A549 (cell line): ENCODE results near the gene SHISA6. TPM values are rescaled to one million over a fixed set of nuclear protein-coding genes. Genes with fewer than 3 reads are reported as not detected.

Experiments used
- ATAC-seq, 2 experiments: fragments of 200-7000 bp in 1 of 2; fragments of >200 bp in 1 of 2; cut with Nextera tagmentation in 1 of 2; cut with Tn5 transposase in 1 of 2; 3 replicates each; pipeline versions ENCODE4 v1.8.0 to v1.9.1; 2018 to 2020; ENCODE audit warnings: mild to moderate bottlenecking in 1 of 2, moderate library complexity in 1 of 2
- CTCF ChIA-PET: fragments of 300-600 bp; sonication (Branson Sonifier 250); formaldehyde crosslinking; extraction: SDS; loops from one replicate; lab custom pipeline; 2021; ENCODE audit warnings: antibody characterized with exemption, inconsistent platforms; lab: Yijun Ruan, JAX
- POLR2A ChIA-PET: fragments of 350-600 bp; formaldehyde crosslinking; extraction: SDS; loops from one replicate; lab custom pipeline; 2021; ENCODE audit warnings: antibody characterized with exemption, inconsistent platforms; lab: Yijun Ruan, JAX
- DNase-seq, 2 experiments: peaks; one replicate each; pipeline versions ENCODE4 v3.0.0 to v3.0.0-alpha.2; 2011 to 2016; ENCODE audit warnings: low read depth in 1 of 2, low spot score in 1 of 2
- FAIRE-seq: peaks from 2 replicates; lab custom pipeline; 2011; peaks lifted over from hg19 to GRCh38; lab: Jason Lieb, UNC
- H3K27ac ChIP-seq, 2 experiments: fragments of >200 bp; sonication (Bioruptor Twin); formaldehyde crosslinking; 3 replicates each; pipeline ENCODE4 v1.5.1; 2016 to 2017
- H3K4me1 ChIP-seq: fragments of >200 bp; sonication (Bioruptor Twin); formaldehyde crosslinking; 3 replicates; pipeline ENCODE4 v1.6.1; 2016
- H3K4me2 ChIP-seq: fragments of >200 bp; sonication (Bioruptor Twin); formaldehyde crosslinking; 3 replicates; pipeline ENCODE4 v1.6.1; 2016
- H3K4me3 ChIP-seq: fragments of >200 bp; sonication (Bioruptor Twin); formaldehyde crosslinking; 3 replicates; pipeline ENCODE4 v1.5.1; 2016
- H3K9me3 ChIP-seq: fragments of >200 bp; sonication (Bioruptor Twin); formaldehyde crosslinking; 3 replicates; pipeline ENCODE4 v1.6.1; 2016
- BCL3 ChIP-seq: fragments of >200 bp; sonication (Bioruptor Twin); formaldehyde crosslinking; IDR thresholded peaks from 3 replicates; pipeline ENCODE4 v1.6.1; 2016
- CBX8 ChIP-seq: fragments of 200-600 bp; sonication (generic); IDR thresholded peaks from 2 replicates; pipeline ENCODE4 v1.6.1; 2016
- CHD2 ChIP-seq: fragments of 150-350 bp; IDR thresholded peaks from 2 replicates; pipeline ENCODE4 v1.6.1; 2014; ENCODE audit warnings: low read length; ENCODE audit not compliant: partially characterized antibody
- CHD4 ChIP-seq: fragments of 200-600 bp; sonication (generic); IDR thresholded peaks from 2 replicates; pipeline ENCODE4 v1.6.1; 2016; ENCODE audit warnings: antibody characterized with exemption, mild to moderate bottlenecking, borderline replicate concordance
- E2F6 ChIP-seq: IDR thresholded peaks from 2 replicates; pipeline ENCODE4 v1.6.1; 2012; ENCODE audit warnings: low read depth, borderline replicate concordance
- EHMT2 ChIP-seq: fragments of 200-600 bp; sonication (generic); IDR thresholded peaks from 2 replicates; pipeline ENCODE4 v1.6.1; 2016; ENCODE audit warnings: antibody characterized with exemption, low read depth, mild to moderate bottlenecking, moderate library complexity
- ELK1 ChIP-seq: fragments of 150-350 bp; IDR thresholded peaks from 2 replicates; pipeline ENCODE4 v1.6.1; 2014; ENCODE audit warnings: low read depth, mild to moderate bottlenecking, low read length
- FOSB ChIP-seq: fragments of 250-450 bp; sonication (Bioruptor Pico); IDR thresholded peaks from 2 replicates; pipeline ENCODE4 v1.5.0; 2020; ENCODE audit warnings: mild to moderate bottlenecking, moderate library complexity
- FOXS1 ChIP-seq: fragments of 250-450 bp; sonication (Bioruptor Pico); IDR thresholded peaks from 2 replicates; pipeline ENCODE4 v1.5.0; 2020; ENCODE audit warnings: mild to moderate bottlenecking, moderate library complexity
- HEYL ChIP-seq: fragments of 250-450 bp; sonication (Bioruptor Pico); IDR thresholded peaks from 2 replicates; pipeline ENCODE4 v1.8.0; 2021; ENCODE audit warnings: mild to moderate bottlenecking, moderate library complexity
- HMGXB4 ChIP-seq: fragments of 250-450 bp; sonication (Bioruptor Pico); IDR thresholded peaks from 2 replicates; pipeline ENCODE4 v1.5.0; 2021; ENCODE audit warnings: mild to moderate bottlenecking, moderate library complexity, borderline replicate concordance
- HOXB5 ChIP-seq: fragments of 250-450 bp; sonication (Bioruptor Pico); IDR thresholded peaks from 2 replicates; pipeline ENCODE4 v1.5.0; 2020; ENCODE audit warnings: mild to moderate bottlenecking, moderate library complexity
- JUNB ChIP-seq: fragments of >200 bp; sonication (Bioruptor Twin); formaldehyde crosslinking; IDR thresholded peaks from 2 replicates; pipeline ENCODE4 v1.6.1; 2016
- MAFK ChIP-seq: fragments of 450-650 bp; IDR thresholded peaks from 2 replicates; pipeline ENCODE4 v1.6.1; 2014; ENCODE audit not compliant: partially characterized antibody
- MYC ChIP-seq: IDR thresholded peaks from 2 replicates; pipeline ENCODE4 v1.6.1; 2012; ENCODE audit warnings: mild to moderate bottlenecking, inconsistent platforms, low read length, improper control_type of control experiment, borderline replicate concordance
- NFE2L2 ChIP-seq: fragments of 150-350 bp; conservative IDR thresholded peaks from 2 replicates; pipeline ENCODE4 v1.6.1; 2014; ENCODE audit warnings: low read length
- NPAS2 ChIP-seq: fragments of 250-450 bp; sonication (Bioruptor Pico); IDR thresholded peaks from 2 replicates; pipeline ENCODE4 v1.8.0; 2022; ENCODE audit warnings: mild to moderate bottlenecking, moderate library complexity, borderline replicate concordance
- NR3C1 ChIP-seq: fragments of >200 bp; sonication (Bioruptor Twin); formaldehyde crosslinking; IDR thresholded peaks from 3 replicates; pipeline ENCODE4 v1.6.1; 2017
- PBX3 ChIP-seq: IDR thresholded peaks from 2 replicates; pipeline ENCODE4 v1.6.1; 2012
- RARB ChIP-seq: fragments of 250-450 bp; sonication (Bioruptor Pico); IDR thresholded peaks from 2 replicates; pipeline ENCODE4 v1.8.0; 2021; ENCODE audit warnings: mild to moderate bottlenecking, moderate library complexity
- RCOR1 ChIP-seq: fragments of 150-350 bp; IDR thresholded peaks from 2 replicates; pipeline ENCODE4 v1.6.1; 2014; ENCODE audit warnings: antibody characterized with exemption, low read length, low read depth
- RFX5 ChIP-seq: fragments of 450-650 bp; IDR thresholded peaks from 2 replicates; pipeline ENCODE4 v1.7.1; 2014; ENCODE audit warnings: antibody characterized with exemption, mild to moderate bottlenecking, moderate library complexity
- SMC3 ChIP-seq: fragments of >200 bp; sonication (Bioruptor Twin); formaldehyde crosslinking; IDR thresholded peaks from 3 replicates; pipeline ENCODE4 v1.6.1; 2018; ENCODE audit warnings: inconsistent platforms
- TFCP2L1 ChIP-seq: fragments of 250-450 bp; sonication (Bioruptor Pico); IDR thresholded peaks from 2 replicates; pipeline ENCODE4 v1.5.0; 2021; ENCODE audit warnings: mild to moderate bottlenecking
- ZC3H11A ChIP-seq: fragments of 450-650 bp; IDR thresholded peaks from 2 replicates; pipeline ENCODE4 v1.6.1; 2014; ENCODE audit warnings: antibody characterized with exemption, mild to moderate bottlenecking
- WGBS: methylation state at CpG from one replicate; pipeline ENCODE4 v1.1.6; 2017; ENCODE audit errors: missing lambda C conversion rate; 5-methylcytosine and 5-hydroxymethylcytosine counted together
- polyA plus RNA-seq, 4 experiments: library from polyadenylated mRNA; depleted of rRNA in 3 of 4; stranded (reverse); fragments of >200 nt; fragmentation: RNase III in 1 of 4; extraction: RNeasy Plus Mini Kit Qiagen cat#74134 plus additional on column Dnase treatment in 1 of 4; gene quantifications; 2 replicates in 3 of 4; 3 replicates in 1 of 4; pipeline ENCODE4 v1.2.3, GENCODE V29; 2011 to 2017

The SHISA6 gene
- polyA plus RNA-seq, 2 of the 4 experiments (the other 2 are of a cell fraction), result not detected

GRCh38 chr17:11342138-11342537 lies 101.1 kb downstream of the SHISA6 start (continued):
- no peak for TF ChIP-seq ELK1

- Histone ChIP-seq H3K9me3 (peaks cover 8% of the 10 kb centered on the region; the same call in 2 of the 3 replicates), H3K27ac (no peak overlapping the region), H3K4me3 (no peak overlapping the region), H3K4me1 (no peaks in the 10 kb centered on the region), H3K4me2 (no peak overlapping the region)
- TF ChIP-seq RCOR1 (no peak), MYC (no peak), HEYL (CRISPR knock-in tag) (no peak), HMGXB4 (CRISPR knock-in tag) (no peak), SMC3 (no peak), MAFK (no peak), BCL3 (no peak), E2F6 (no peak), NFE2L2 (no peak), NPAS2 (CRISPR knock-in tag) (no peak), FOXS1 (CRISPR knock-in tag) (no peak), RFX5 (no peak), RARB (CRISPR knock-in tag) (no peak), TFCP2L1 (no peak), NR3C1 (no peak), PBX3 (no peak), CHD4 (no peak)
- ATAC-seq (no peak), FAIRE-seq (no peak), DNase-seq (no peak)
- 0% methylated on average over 3 of the region's 3 CpGs for WGBS
- ChIA-PET POLR2A (no interaction called here), CTCF (no interaction called here)
Measured at GRCh38 chr17:11349106-11349505, 108.1 kb downstream of the SHISA6 start.

GRCh38 chr17:11351479-11351878 lies 110.5 kb downstream of the SHISA6 start:
- Histone ChIP-seq H3K4me2 (no peak overlapping the region), H3K4me1 (no peaks in the 10 kb centered on the region), H3K9me3 (peaks cover 8% of the 10 kb centered on the region; the same call in 2 of the 3 replicates), H3K27ac (no peak overlapping the region), H3K4me3 (no peak overlapping the region)
- ChIA-PET POLR2A (no interaction called here), CTCF (no interaction called here)
- ATAC-seq, result no peak
- no peak for FAIRE-seq
- TF ChIP-seq EHMT2 (no peak), CBX8 (no peak), RFX5 (no peak), HOXB5 (no peak), RARB (CRISPR knock-in tag) (no peak), MAFK (no peak), JUNB (no peak), FOSB (CRISPR knock-in tag) (no peak), CHD2 (no peak), ZC3H11A (no peak)
- WGBS, result 6% methylated on average over 2 of the region's 2 CpGs
- DNase-seq, result no peak
